OCI-LY3 (cell line): ENCODE measurements around the gene C19orf81.

ENCODE experiments used
- H2AFZ ChIP-seq: fragments of 200-600, 300-600 bp; shearing (Covaris generic); 2 replicates; pipeline ENCODE4 v1.6.0; 2014; ENCODE audit warnings: antibody characterized with exemption, low read depth, low read length
- H3K27ac ChIP-seq: fragments of 200-600, 300-600 bp; sonication (generic); 2 replicates; pipeline ENCODE4 v1.5.1; 2014; ENCODE audit warnings: mild to moderate bottlenecking, low read length, moderate library complexity, mixed read lengths
- H3K27me3 ChIP-seq: fragments of 200-600, 300-600 bp; sonication (generic); 2 replicates; pipeline ENCODE4 v1.6.1; 2014; ENCODE audit warnings: low read depth, low read length, mixed read lengths
- H3K36me3 ChIP-seq: fragments of 200-600, 300-600 bp; sonication (generic); replicated peaks from 2 replicates; pipeline ENCODE3; 2014; ENCODE audit warnings: low read depth, low read length, mixed read lengths
- H3K4me1 ChIP-seq: fragments of 300-600, 200-600 bp; sonication (generic); 2 replicates; pipeline ENCODE4 v1.6.1; 2014; ENCODE audit warnings: low read length, mixed read lengths
- H3K4me2 ChIP-seq: fragments of 200-600, 300-600 bp; sonication (generic); 2 replicates; pipeline ENCODE4 v1.6.1; 2014; ENCODE audit warnings: low read length, mixed read lengths
- H3K4me3 ChIP-seq: fragments of 300-600, 200-600 bp; sonication (generic); 2 replicates; pipeline ENCODE4 v1.5.1; 2014; ENCODE audit warnings: antibody characterized with exemption, mild to moderate bottlenecking, low read length, moderate library complexity
- H3K79me2 ChIP-seq: fragments of 300-600, 200-600 bp; shearing (Covaris generic); 2 replicates; pipeline ENCODE4 v1.6.1; 2014; ENCODE audit warnings: mild to moderate bottlenecking, low read length, mixed read lengths
- H3K9ac ChIP-seq: fragments of 300-600, 200-600 bp; shearing (Covaris generic); 2 replicates; pipeline ENCODE4 v1.6.0; 2014; ENCODE audit warnings: mild to moderate bottlenecking, low read length, moderate library complexity
- H3K9me3 ChIP-seq: fragments of 200-600, 300-600 bp; shearing (Covaris generic); 2 replicates; pipeline ENCODE4 v1.6.1; 2014; ENCODE audit warnings: low read length, mixed read lengths; ENCODE audit not compliant: insufficient read depth
- H4K20me1 ChIP-seq: fragments of 200-600, 300-600 bp; sonication (generic); 2 replicates; pipeline ENCODE4 v1.6.1; 2016; ENCODE audit warnings: low read length, mixed read lengths; ENCODE audit not compliant: insufficient read depth
- CTCF ChIP-seq: fragments of 200-600, 300-600 bp; sonication (generic); IDR thresholded peaks from 2 replicates; pipeline ENCODE4 v1.5.1; 2014; ENCODE audit warnings: antibody characterized with exemption, low read length, low read depth
- EZH2phosphoT487 ChIP-seq: fragments of 200-600 bp; shearing (Covaris generic); IDR thresholded peaks from 2 replicates; pipeline ENCODE4 v1.6.1; 2018; ENCODE audit warnings: antibody characterized with exemption, mixed run types, low read depth

The C19orf81 gene

GRCh38 chr19:50666346-50667176, 17.3 kb downstream of the C19orf81 start:
- TF ChIP-seq EZH2phosphoT487 = no peak
- TF ChIP-seq CTCF = no peak
- Histone ChIP-seq H3K27me3 (peaks cover 6% of the 10 kb centered on the region; the same call in 1 of the 2 replicates), H2AFZ (no peak overlapping the region), H3K9me3 (no peaks in the 10 kb centered on the region), H3K36me3 (no peaks in the 10 kb centered on the region), H3K27ac (no peak overlapping the region), H3K4me2 (no peak overlapping the region), H3K79me2 (no peaks in the 10 kb centered on the region), H3K4me1 (no peaks in the 10 kb centered on the region), H3K4me3 (no peak overlapping the region), H3K9ac (no peak overlapping the region), H4K20me1 (no peaks in the 10 kb centered on the region)

- H3K9ac ChIP-seq = no peak overlapping the region
- TF ChIP-seq EZH2phosphoT487 (no peak), CTCF (no peak)
- H3K27me3 ChIP-seq = peaks cover 6% of the 10 kb centered on the region; the same call in 1 of the 2 replicates
- no peak overlapping the region for H3K4me2 ChIP-seq
- no peaks in the 10 kb centered on the region for H3K36me3 ChIP-seq
- no peaks in the 10 kb centered on the region for H3K9me3 ChIP-seq
- H2AFZ ChIP-seq = no peak overlapping the region
- no peaks in the 10 kb centered on the region for H3K4me1 ChIP-seq
- H4K20me1 ChIP-seq = no peaks in the 10 kb centered on the region
- H3K4me3 ChIP-seq = no peak overlapping the region
- no peaks in the 10 kb centered on the region for H3K79me2 ChIP-seq
- no peak overlapping the region for H3K27ac ChIP-seq
These were observed 18.0 kb downstream of the C19orf81 start for GRCh38 chr19:50667177-50667758.

- H3K36me3 ChIP-seq = no peaks in the 10 kb centered on the region
- no peak overlapping the region for H3K4me3 ChIP-seq
- peaks cover 6% of the 10 kb centered on the region; the same call in 1 of the 2 replicates for H3K27me3 ChIP-seq
- H3K27ac ChIP-seq = no peak overlapping the region
- TF ChIP-seq CTCF = no peak
- TF ChIP-seq EZH2phosphoT487 = no peak
- no peak overlapping the region for H2AFZ ChIP-seq
- H4K20me1 ChIP-seq = no peaks in the 10 kb centered on the region
- no peaks in the 10 kb centered on the region for H3K4me1 ChIP-seq
- H3K4me2 ChIP-seq = no peak overlapping the region
- H3K79me2 ChIP-seq = no peaks in the 10 kb centered on the region
- H3K9ac ChIP-seq = no peak overlapping the region
- no peaks in the 10 kb centered on the region for H3K9me3 ChIP-seq
These were observed 18.6 kb downstream of the C19orf81 start for GRCh38 chr19:50667759-50668231.

GRCh38 chr19:50668416-50668815, 19.2 kb downstream of the C19orf81 start:
- Histone ChIP-seq H3K27me3 (peaks cover 6% of the 10 kb centered on the region), H4K20me1 (no peaks in the 10 kb centered on the region), H3K4me2 (no peak overlapping the region), H3K27ac (no peak overlapping the region), H3K9me3 (no peaks in the 10 kb centered on the region), H3K36me3 (no peaks in the 10 kb centered on the region), H3K79me2 (no peaks in the 10 kb centered on the region), H3K9ac (no peak overlapping the region), H3K4me1 (no peaks in the 10 kb centered on the region), H3K4me3 (no peak overlapping the region), H2AFZ (no peak overlapping the region)
- TF ChIP-seq CTCF (no peak), EZH2phosphoT487 (no peak)
